ENCODE data around the gene FXR1. TPM values are rescaled to one million over a fixed set of nuclear protein-coding genes. Genes with fewer than 3 reads are reported as not detected.

The FXR1 gene
- total RNA-seq, 1 experiment from 2014 or later: 219 TPM

DNA sequence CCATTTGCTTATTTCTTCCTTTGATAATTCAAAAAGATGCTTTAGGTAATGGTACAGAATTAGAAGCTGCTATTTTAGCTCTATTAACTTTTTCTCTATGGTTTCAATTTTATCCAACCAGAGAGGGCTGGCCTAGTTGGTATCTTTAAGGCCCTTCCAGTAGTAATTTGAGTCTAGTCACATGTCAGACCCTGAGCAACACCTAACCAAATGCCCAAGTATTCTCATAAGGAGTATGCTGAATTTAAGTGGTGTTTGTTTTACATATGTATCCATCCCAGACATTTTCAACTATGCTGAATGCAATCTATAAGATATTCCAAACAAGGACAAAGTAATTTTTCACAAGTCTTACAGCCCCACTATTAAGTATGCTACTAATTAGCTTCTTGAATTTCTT is 67.5 kb downstream of the FXR1 start:
- intact Hi-C loops (cut with micrococcal nuclease; ENCODE audit: unreplicated experiment): no loop called here
- Histone ChIP-seq H3K36me3 (ENCODE audit: insufficient read depth, low read length, poor library complexity, severe bottlenecking) (peaks cover 47% of the 10 kb centered on the region), H3K4me3 (ENCODE audit: low read depth, low read length, poor library complexity, severe bottlenecking) (no peak overlapping the region), H3K9me3 (ENCODE audit: low read depth, low read length, poor library complexity, severe bottlenecking) (no peaks in the 10 kb centered on the region), H3K27ac (ENCODE audit: low read depth, low read length, poor library complexity, severe bottlenecking) (no peak overlapping the region), H3K27me3 (replicated peaks; ENCODE audit: insufficient read depth, low read depth, low read length, poor library complexity) (no peaks in the 10 kb centered on the region), H3K4me1 (ENCODE audit: insufficient read depth, low read length, poor library complexity, severe bottlenecking) (no peaks in the 10 kb centered on the region)
- DNase-seq (ENCODE audit: low spot score): no peak
- ChIA-PET CTCF (no interaction called here), POLR2A (ENCODE audit: low non-redundant PET) (no interaction called here)
- TF ChIP-seq, protein P1, sequence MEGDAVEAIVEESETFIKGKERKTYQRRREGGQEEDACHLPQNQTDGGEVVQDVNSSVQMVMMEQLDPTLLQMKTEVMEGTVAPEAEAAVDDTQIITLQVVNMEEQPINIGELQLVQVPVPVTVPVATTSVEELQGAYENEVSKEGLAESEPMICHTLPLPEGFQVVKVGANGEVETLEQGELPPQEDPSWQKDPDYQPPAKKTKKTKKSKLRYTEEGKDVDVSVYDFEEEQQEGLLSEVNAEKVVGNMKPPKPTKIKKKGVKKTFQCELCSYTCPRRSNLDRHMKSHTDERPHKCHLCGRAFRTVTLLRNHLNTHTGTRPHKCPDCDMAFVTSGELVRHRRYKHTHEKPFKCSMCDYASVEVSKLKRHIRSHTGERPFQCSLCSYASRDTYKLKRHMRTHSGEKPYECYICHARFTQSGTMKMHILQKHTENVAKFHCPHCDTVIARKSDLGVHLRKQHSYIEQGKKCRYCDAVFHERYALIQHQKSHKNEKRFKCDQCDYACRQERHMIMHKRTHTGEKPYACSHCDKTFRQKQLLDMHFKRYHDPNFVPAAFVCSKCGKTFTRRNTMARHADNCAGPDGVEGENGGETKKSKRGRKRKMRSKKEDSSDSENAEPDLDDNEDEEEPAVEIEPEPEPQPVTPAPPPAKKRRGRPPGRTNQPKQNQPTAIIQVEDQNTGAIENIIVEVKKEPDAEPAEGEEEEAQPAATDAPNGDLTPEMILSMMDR (conservative IDR thresholded peaks at IDR 0.05; ENCODE audit: low read depth, low read length): no peak
- no peak for TF ChIP-seq EZH2 (IDR thresholded peaks at IDR 0.05; ENCODE audit: borderline replicate concordance, low read depth, low read length, poor library complexity, severe bottlenecking)
- no TSS peak for BruUV-seq (replicated peaks)

DNA sequence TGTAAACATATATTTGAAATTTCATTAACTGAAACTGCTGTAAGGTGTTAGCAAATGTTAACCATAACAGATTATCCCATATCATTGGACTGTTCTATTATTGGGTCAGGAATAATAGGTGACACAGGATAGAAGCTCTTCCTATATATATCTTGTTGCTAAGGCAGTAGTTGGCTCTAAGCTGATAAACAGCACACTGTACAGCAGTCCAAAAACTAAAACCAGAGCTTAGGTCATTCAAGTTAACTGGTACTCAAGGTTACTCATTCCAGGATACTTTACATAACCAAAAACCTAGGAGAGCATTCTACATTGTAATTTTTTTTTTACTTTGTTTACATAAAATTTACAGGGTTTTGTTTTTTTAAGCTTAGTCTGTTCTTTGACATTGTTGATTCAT is 68.1 kb downstream of the FXR1 start:
- intact Hi-C loops (cut with micrococcal nuclease; ENCODE audit: unreplicated experiment): no loop called here
- Histone ChIP-seq H3K27ac (ENCODE audit: low read depth, low read length, poor library complexity, severe bottlenecking) (no peak overlapping the region), H3K9me3 (ENCODE audit: low read depth, low read length, poor library complexity, severe bottlenecking) (no peaks in the 10 kb centered on the region), H3K36me3 (ENCODE audit: insufficient read depth, low read length, poor library complexity, severe bottlenecking) (peaks cover 41% of the 10 kb centered on the region), H3K4me3 (ENCODE audit: low read depth, low read length, poor library complexity, severe bottlenecking) (no peak overlapping the region), H3K27me3 (replicated peaks; ENCODE audit: insufficient read depth, low read depth, low read length, poor library complexity) (no peaks in the 10 kb centered on the region), H3K4me1 (ENCODE audit: insufficient read depth, low read length, poor library complexity, severe bottlenecking) (no peaks in the 10 kb centered on the region)
- DNase-seq (ENCODE audit: low spot score): no peak
- no TSS peak for BruUV-seq (replicated peaks)
- ChIA-PET POLR2A (ENCODE audit: low non-redundant PET) (no interaction called here), CTCF (no interaction called here)
- TF ChIP-seq, protein P1 (conservative IDR thresholded peaks at IDR 0.05; ENCODE audit: low read depth, low read length): no peak
- TF ChIP-seq EZH2 (IDR thresholded peaks at IDR 0.05; ENCODE audit: borderline replicate concordance, low read depth, low read length, poor library complexity, severe bottlenecking): no peak

DNA sequence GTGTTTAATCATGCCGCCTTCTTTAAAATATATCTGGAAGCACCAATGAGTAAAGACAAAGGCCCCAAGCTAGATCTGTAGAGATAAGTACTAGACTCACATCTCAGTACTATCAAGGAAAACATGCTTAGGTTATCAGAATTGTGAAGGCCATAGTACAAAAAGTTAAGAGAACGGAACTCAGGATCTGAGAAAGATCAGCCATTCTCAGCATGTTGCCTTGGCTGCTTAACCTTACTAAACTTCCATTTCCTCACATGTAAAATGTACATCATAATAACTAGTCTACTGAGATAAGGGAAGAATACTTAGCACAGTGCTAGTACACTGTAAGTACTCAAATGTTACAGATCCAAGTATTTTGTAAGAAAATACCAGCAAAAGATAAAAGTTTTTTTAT is 69.4 kb downstream of the FXR1 start:
- Histone ChIP-seq H3K4me3 (ENCODE audit: low read depth, low read length, poor library complexity, severe bottlenecking) (no peak overlapping the region), H3K4me1 (ENCODE audit: insufficient read depth, low read length, poor library complexity, severe bottlenecking) (no peaks in the 10 kb centered on the region), H3K9me3 (ENCODE audit: low read depth, low read length, poor library complexity, severe bottlenecking) (no peaks in the 10 kb centered on the region), H3K36me3 (ENCODE audit: insufficient read depth, low read length, poor library complexity, severe bottlenecking) (peaks cover 31% of the 10 kb centered on the region), H3K27me3 (replicated peaks; ENCODE audit: insufficient read depth, low read depth, low read length, poor library complexity) (no peaks in the 10 kb centered on the region), H3K27ac (ENCODE audit: low read depth, low read length, poor library complexity, severe bottlenecking) (no peak overlapping the region)
- CTCF ChIA-PET: no interaction called here
- no TSS peak for BruUV-seq (replicated peaks)
- POLR2A ChIA-PET (ENCODE audit: low non-redundant PET): no interaction called here
- intact Hi-C loops (cut with micrococcal nuclease; ENCODE audit: unreplicated experiment): no loop called here
- TF ChIP-seq EZH2 (IDR thresholded peaks at IDR 0.05; ENCODE audit: borderline replicate concordance, low read depth, low read length, poor library complexity, severe bottlenecking): no peak
- TF ChIP-seq, protein P1 (conservative IDR thresholded peaks at IDR 0.05; ENCODE audit: low read depth, low read length): no peak
- no peak for DNase-seq (ENCODE audit: low spot score)

Measured in A673 (cell line).